GM23338 (cell line): ENCODE data around the gene PPARD. TPM values are rescaled to one million over a fixed set of nuclear protein-coding genes. Genes with fewer than 3 reads are reported as not detected.

ENCODE experiments used
- ATAC-seq: fragments of 200-7000 bp; cut with Tn5 transposase; 3 replicates; pipeline ENCODE4 v1.9.1; 2020
- DNase-seq: peaks from one replicate; pipeline ENCODE4 v3.0.0-alpha.2; 2015; ENCODE audit warnings: low spot score
- H2AFZ ChIP-seq: fragments of 200-600 bp; sonication (generic); 2 replicates; pipeline ENCODE4 v1.8.0; 2016; ENCODE audit warnings: antibody characterized with exemption, mild to moderate bottlenecking, moderate library complexity
- H3F3A ChIP-seq: fragments of 200-600 bp; sonication (generic); replicated peaks from 2 replicates; pipeline ENCODE4 v1.8.0; 2017; ENCODE audit warnings: antibody characterized with exemption, mixed run types, low read depth
- H3K27ac ChIP-seq: fragments of 200-600 bp; sonication (generic); 2 replicates; pipeline ENCODE4 v1.6.1; 2016; ENCODE audit warnings: low read depth
- H3K27me3 ChIP-seq: fragments of 200-600 bp; sonication (generic); 2 replicates; pipeline ENCODE4 v1.8.0; 2016; ENCODE audit warnings: mild to moderate bottlenecking, mixed run types, moderate library complexity; ENCODE audit not compliant: insufficient read depth
- H3K36me3 ChIP-seq: fragments of 200-600 bp; sonication (generic); 2 replicates; pipeline ENCODE4 v1.8.0; 2016; ENCODE audit warnings: mild to moderate bottlenecking; ENCODE audit not compliant: insufficient read depth
- H3K4me1 ChIP-seq: fragments of 200-600 bp; sonication (generic); 2 replicates; pipeline ENCODE4 v1.8.0; 2016; ENCODE audit warnings: mild to moderate bottlenecking, moderate library complexity; ENCODE audit not compliant: insufficient read depth
- H3K4me2 ChIP-seq: fragments of 200-600 bp; sonication (generic); 2 replicates; pipeline ENCODE4 v1.7.1; 2017; ENCODE audit warnings: mixed run types
- H3K4me3 ChIP-seq: fragments of 200-600 bp; sonication (generic); 2 replicates; pipeline ENCODE4 v1.6.1; 2016; ENCODE audit warnings: mixed run types
- H3K79me2 ChIP-seq: fragments of 200-600 bp; sonication (generic); replicated peaks from 2 replicates; pipeline ENCODE4 v1.8.0; 2017; ENCODE audit warnings: mild to moderate bottlenecking; ENCODE audit not compliant: insufficient read depth
- H3K9me2 ChIP-seq: fragments of 200-600 bp; sonication (generic); 2 replicates; pipeline ENCODE4 v1.8.0; 2017; ENCODE audit not compliant: insufficient read depth
- H4K20me1 ChIP-seq: fragments of 200-600 bp; sonication (generic); replicated peaks from 2 replicates; pipeline ENCODE4 v1.8.0; 2017; ENCODE audit warnings: mild to moderate bottlenecking; ENCODE audit not compliant: insufficient read depth
- H3K27ac Mint-ChIP-seq: 2 replicates; pipeline ENCODE4 v1.8.0; 2020; ENCODE audit warnings: inconsistent platforms, mild to moderate bottlenecking, moderate library complexity, mixed read lengths
- H3K27me3 Mint-ChIP-seq: 3 replicates; pipeline ENCODE4 v1.8.0; 2022; ENCODE audit warnings: low read depth, mild to moderate bottlenecking, moderate library complexity, mixed read lengths, inconsistent platforms; ENCODE audit not compliant: insufficient read depth, poor library complexity
- H3K36me3 Mint-ChIP-seq: 3 replicates; pipeline ENCODE4 v1.8.0; 2021; ENCODE audit warnings: low read depth, mild to moderate bottlenecking, inconsistent platforms, moderate library complexity, mixed read lengths
- H3K4me1 Mint-ChIP-seq: 3 replicates; pipeline ENCODE4 v1.8.0; 2020; ENCODE audit warnings: mild to moderate bottlenecking, inconsistent platforms, mixed read lengths
- H3K4me3 Mint-ChIP-seq: 3 replicates; pipeline ENCODE4 v1.8.0; 2021; ENCODE audit warnings: moderate library complexity, mild to moderate bottlenecking, inconsistent platforms, mixed read lengths
- H3K9me3 Mint-ChIP-seq: 3 replicates; pipeline ENCODE4 v1.8.0; 2020; ENCODE audit warnings: moderate library complexity, mild to moderate bottlenecking, inconsistent platforms, mixed read lengths
- EZH2 ChIP-seq: fragments of 200-600 bp; sonication (generic); IDR thresholded peaks from one replicate; pipeline ENCODE4 v1.8.0; 2017; ENCODE audit warnings: antibody characterized with exemption, mild to moderate bottlenecking, low read depth; ENCODE audit not compliant: unreplicated experiment
- EZH2phosphoT487 ChIP-seq: fragments of 200-600 bp; sonication (generic); IDR thresholded peaks from one replicate; pipeline ENCODE4 v1.8.1; 2018; ENCODE audit warnings: antibody characterized with exemption; ENCODE audit not compliant: unreplicated experiment
- NANOG ChIP-seq: IDR thresholded peaks from 2 replicates; pipeline ENCODE4 v1.6.1; 2016; ENCODE audit warnings: antibody characterized with exemption, borderline replicate concordance
- REST ChIP-seq: IDR thresholded peaks from one replicate; pipeline ENCODE4 v1.6.1; 2018; ENCODE audit warnings: antibody characterized with exemption; ENCODE audit not compliant: unreplicated experiment
- ZNF114 ChIP-seq: fragments of 250-450 bp; sonication (Bioruptor Pico); IDR thresholded peaks from 2 replicates; pipeline ENCODE4 v1.5.0; 2020; ENCODE audit warnings: mild to moderate bottlenecking, moderate library complexity
- ZNF331 ChIP-seq: fragments of 250-450 bp; sonication (Bioruptor Pico); IDR thresholded peaks from 2 replicates; pipeline ENCODE4 v1.5.0; 2020; ENCODE audit warnings: low read depth, mild to moderate bottlenecking, moderate library complexity
- ZNF462 ChIP-seq: fragments of 250-450 bp; sonication (Bioruptor Pico); IDR thresholded peaks from 2 replicates; pipeline ENCODE4 v1.5.0; 2020; ENCODE audit warnings: mild to moderate bottlenecking, moderate library complexity
- polyA plus RNA-seq: library from polyadenylated mRNA; unstranded; fragments of >200 nt; fragmentation: Nextera tagmentation; extraction: Ambion mirVana; gene quantifications from 2 replicates; pipeline ENCODE4 v1.2.1, GENCODE V29; 2016
- total RNA-seq: library from RNA; depleted of rRNA; stranded (reverse); fragments of >200 nt; shearing (Covaris generic); gene quantifications from 2 replicates; pipeline ENCODE4 v1.2.3, GENCODE V29; 2014
- TF ChIP-seq, protein P1 (sequence below), 2 experiments: fragments of 200-600 bp in 1 of 2; sonication (generic) in 1 of 2; conservative IDR thresholded peaks; 2 replicates each; pipeline versions ENCODE4 v1.5.1 to v1.6.1; 2016 to 2017; ENCODE audit warnings: antibody characterized with exemption in 2 of 2, low read depth in 2 of 2, mild to moderate bottlenecking in 2 of 2, moderate library complexity in 1 of 2

The PPARD gene
- total and polyA plus RNA-seq, 2 experiments from 2014 or later = 5.1 to 9.7 TPM

GRCh38 chr6:35400901-35401311 lies 58.5 kb downstream of the PPARD start (continued):
- no peak for TF ChIP-seq REST
- TF ChIP-seq EZH2phosphoT487 = no peak

DNA sequence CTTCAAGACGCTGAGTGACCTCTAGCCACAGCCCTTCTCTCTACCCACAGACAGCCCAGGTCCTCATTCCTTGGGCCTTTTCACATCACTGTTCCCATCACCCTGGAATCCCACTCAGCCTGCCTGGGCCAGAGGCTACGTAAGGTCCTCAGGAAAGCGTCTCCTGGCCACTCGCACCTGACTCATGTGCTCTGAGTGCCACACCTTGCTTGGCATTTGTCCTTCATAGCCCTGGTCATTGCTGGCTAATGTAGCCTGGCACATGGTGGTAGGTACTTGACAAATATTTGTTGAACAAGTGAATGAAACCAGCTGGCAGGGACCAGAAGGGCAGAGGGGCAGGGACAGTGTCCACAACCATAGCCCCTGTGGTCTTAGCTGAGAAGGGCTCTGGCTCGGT lies 59.2 kb downstream of the PPARD start:
- Histone ChIP-seq H3K4me1 (peaks cover 9% of the 10 kb centered on the region), H3K4me3 (no peak overlapping the region), H4K20me1 (no peaks in the 10 kb centered on the region), H3K9me2 (no peaks in the 10 kb centered on the region), H3K36me3 (no peaks in the 10 kb centered on the region), H3K27me3 (no peaks in the 10 kb centered on the region), H3K27ac (no peak overlapping the region), H3K79me2 (no peaks in the 10 kb centered on the region), H2AFZ (no peak overlapping the region), H3K4me2 (no peak overlapping the region), H3F3A (no peaks in the 10 kb centered on the region)
- no peak overlapping the region for H3K4me3 Mint-ChIP-seq
- DNase-seq = no peak
- peaks cover 4% of the 10 kb centered on the region; the same call in 2 of the 3 replicates for H3K9me3 Mint-ChIP-seq
- H3K36me3 Mint-ChIP-seq = peaks cover 9% of the 10 kb centered on the region; the same call in 1 of the 3 replicates
- peaks cover 21% of the 10 kb centered on the region for H3K4me1 Mint-ChIP-seq
- no peak for TF ChIP-seq ZNF331 (CRISPR knock-in tag)
- TF ChIP-seq EZH2 = no peak
- TF ChIP-seq NANOG = no peak
- TF ChIP-seq, protein P1, sequence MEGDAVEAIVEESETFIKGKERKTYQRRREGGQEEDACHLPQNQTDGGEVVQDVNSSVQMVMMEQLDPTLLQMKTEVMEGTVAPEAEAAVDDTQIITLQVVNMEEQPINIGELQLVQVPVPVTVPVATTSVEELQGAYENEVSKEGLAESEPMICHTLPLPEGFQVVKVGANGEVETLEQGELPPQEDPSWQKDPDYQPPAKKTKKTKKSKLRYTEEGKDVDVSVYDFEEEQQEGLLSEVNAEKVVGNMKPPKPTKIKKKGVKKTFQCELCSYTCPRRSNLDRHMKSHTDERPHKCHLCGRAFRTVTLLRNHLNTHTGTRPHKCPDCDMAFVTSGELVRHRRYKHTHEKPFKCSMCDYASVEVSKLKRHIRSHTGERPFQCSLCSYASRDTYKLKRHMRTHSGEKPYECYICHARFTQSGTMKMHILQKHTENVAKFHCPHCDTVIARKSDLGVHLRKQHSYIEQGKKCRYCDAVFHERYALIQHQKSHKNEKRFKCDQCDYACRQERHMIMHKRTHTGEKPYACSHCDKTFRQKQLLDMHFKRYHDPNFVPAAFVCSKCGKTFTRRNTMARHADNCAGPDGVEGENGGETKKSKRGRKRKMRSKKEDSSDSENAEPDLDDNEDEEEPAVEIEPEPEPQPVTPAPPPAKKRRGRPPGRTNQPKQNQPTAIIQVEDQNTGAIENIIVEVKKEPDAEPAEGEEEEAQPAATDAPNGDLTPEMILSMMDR (conservative IDR thresholded peaks at IDR 0.05; ENCODE audit: low read depth in 2 of 2) = no peak
- ATAC-seq = no peak
- no peak overlapping the region for H3K27ac Mint-ChIP-seq
- H3K27me3 Mint-ChIP-seq = peaks cover 1% of the 10 kb centered on the region

DNA sequence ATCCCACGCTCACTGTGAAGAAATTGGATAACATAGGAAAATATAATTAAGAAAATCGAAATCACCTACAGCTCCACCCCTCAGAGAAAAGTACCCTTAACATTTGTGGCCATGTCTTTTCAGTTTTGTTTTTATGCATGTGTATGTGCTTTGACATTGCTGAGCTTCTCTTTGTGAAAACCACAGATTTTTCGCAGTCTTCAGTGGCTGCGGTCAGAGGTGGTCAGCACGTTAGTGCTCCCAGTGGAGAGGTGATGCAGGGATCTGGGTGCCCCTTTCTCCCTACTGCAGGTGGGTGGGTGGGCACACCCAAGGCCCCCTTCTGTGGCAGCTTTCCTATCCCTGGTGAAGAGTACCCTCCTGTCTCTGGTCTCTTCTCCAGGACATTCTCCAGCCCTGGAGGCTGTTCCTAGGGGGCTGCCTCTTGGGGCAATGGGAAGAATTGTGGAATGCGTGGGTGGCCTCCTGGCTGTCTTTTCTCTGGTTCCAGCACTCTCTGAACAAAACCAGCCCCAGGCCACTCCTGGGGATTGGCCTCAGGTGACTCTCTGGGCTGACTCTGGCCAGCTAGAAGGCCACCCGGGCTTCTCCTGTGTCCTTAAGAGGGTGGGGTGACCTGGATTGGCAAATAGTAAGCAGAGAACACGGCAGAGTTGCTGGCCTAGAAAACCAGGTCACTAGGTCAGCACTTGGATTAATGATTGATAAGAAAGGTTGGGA lies 59.9 kb downstream of the PPARD start:
- peaks cover 4% of the 10 kb centered on the region; the same call in 2 of the 3 replicates for H3K9me3 Mint-ChIP-seq
- H3K27ac ChIP-seq = no peak overlapping the region
- no peaks in the 10 kb centered on the region for H3F3A ChIP-seq
- H2AFZ ChIP-seq = no peak overlapping the region
- H3K4me3 ChIP-seq = no peak overlapping the region
- peaks cover 8% of the 10 kb centered on the region for H3K4me1 ChIP-seq
- H3K36me3 ChIP-seq = no peaks in the 10 kb centered on the region
- no peaks in the 10 kb centered on the region for H3K79me2 ChIP-seq
- no peaks in the 10 kb centered on the region for H3K27me3 ChIP-seq
- H3K9me2 ChIP-seq = no peaks in the 10 kb centered on the region
- H3K4me2 ChIP-seq = no peak overlapping the region
- no peak overlapping the region for H3K4me3 Mint-ChIP-seq
- H3K4me1 Mint-ChIP-seq = peaks cover 15% of the 10 kb centered on the region
- H4K20me1 ChIP-seq = no peaks in the 10 kb centered on the region
- DNase-seq (no peak), ATAC-seq (no peak)
- peaks cover 8% of the 10 kb centered on the region; the same call in 1 of the 3 replicates for H3K36me3 Mint-ChIP-seq
- no peak overlapping the region for H3K27ac Mint-ChIP-seq
- H3K27me3 Mint-ChIP-seq = peaks cover 1% of the 10 kb centered on the region
- TF ChIP-seq ZNF462 (CRISPR knock-in tag) (no peak), ZNF114 (CRISPR knock-in tag) (no peak)
